ENCODE measurements around the gene FOXE1.

The FOXE1 gene

GRCh38 chr9:97851446-97851883 lies 1.6 kb upstream of the FOXE1 start:
- no peak for DNase-seq (ENCODE audit: low read depth)
- TF ChIP-seq CTCF (IDR thresholded peaks at IDR 0.05; ENCODE audit: insufficient read depth, low read depth, low read length, missing control alignments), result no peak
- H3K4me3 ChIP-seq (ENCODE audit: low read length), result no peak overlapping the region

GRCh38 chr9:97852001-97852398 lies 1.0 kb upstream of the FOXE1 start:
- no peak for DNase-seq (ENCODE audit: low read depth)
- TF ChIP-seq CTCF (IDR thresholded peaks at IDR 0.05; ENCODE audit: insufficient read depth, low read depth, low read length, missing control alignments), result no peak
- H3K4me3 ChIP-seq (ENCODE audit: low read length), result peak overlapping the region; percentile 38

GRCh38 chr9:97852399-97853055 lies 499 bp upstream of the FOXE1 start:
- H3K4me3 ChIP-seq (ENCODE audit: low read length), result peak overlapping the region; percentile 38
- DNase-seq (ENCODE audit: low read depth), result no peak
- no peak for TF ChIP-seq CTCF (IDR thresholded peaks at IDR 0.05; ENCODE audit: insufficient read depth, low read depth, low read length, missing control alignments)

- H3K4me3 ChIP-seq (ENCODE audit: low read length), result peak overlapping the region; percentile 51
- peak; percentile 77 for DNase-seq (ENCODE audit: low read depth)
- TF ChIP-seq CTCF (IDR thresholded peaks at IDR 0.05; ENCODE audit: insufficient read depth, low read depth, low read length, missing control alignments), result peak; percentile 22
Observed at GRCh38 chr9:97853844-97854695, 1.0 kb downstream of the FOXE1 start.

GRCh38 chr9:97854696-97855485 lies 1.9 kb downstream of the FOXE1 start:
- no peak for DNase-seq (ENCODE audit: low read depth)
- no peak for TF ChIP-seq CTCF (IDR thresholded peaks at IDR 0.05; ENCODE audit: insufficient read depth, low read depth, low read length, missing control alignments)
- H3K4me3 ChIP-seq (ENCODE audit: low read length), result peak overlapping the region; percentile 20

GRCh38 chr9:97855486-97855875 lies 2.5 kb downstream of the FOXE1 start:
- H3K4me3 ChIP-seq (ENCODE audit: low read length), result no peak overlapping the region
- no peak for TF ChIP-seq CTCF (IDR thresholded peaks at IDR 0.05; ENCODE audit: insufficient read depth, low read depth, low read length, missing control alignments)
- DNase-seq (ENCODE audit: low read depth), result no peak

Measured in epithelial cell of esophagus (primary cell).